Liver (tissue), 9 donors: Measurements from ENCODE around the gene RBPJ. TPM values are rescaled to one million over a fixed set of nuclear protein-coding genes. Genes with fewer than 3 reads are reported as not detected.

ENCODE experiments used
- DNase-seq: peaks from one replicate; pipeline ENCODE4 v3.0.0-alpha.2; 2017; ENCODE audit warnings: low spot score
- H3K27ac ChIP-seq, 2 donors: one replicate each; pipeline ENCODE4 v1.7.0; 2013; ENCODE audit warnings: inconsistent platforms in 2 of 2, low read length in 2 of 2, control low read depth in 1 of 2, low read depth in 1 of 2, mild to moderate bottlenecking in 1 of 2
- H3K27me3 ChIP-seq, 4 donors: one replicate each; pipeline versions ENCODE4 v1.6.1 to v1.7.0; 2013; ENCODE audit warnings: low read length in 3 of 4, inconsistent platforms in 1 of 4, mild to moderate bottlenecking in 1 of 4, moderate library complexity in 1 of 4; ENCODE audit not compliant: control insufficient read depth in 4 of 4, insufficient read depth in 4 of 4
- H3K36me3 ChIP-seq, 4 donors: one replicate each; pipeline versions ENCODE4 v1.6.1 to v1.7.0; 2013; ENCODE audit warnings: low read length in 3 of 4, mild to moderate bottlenecking in 3 of 4, low read depth in 1 of 4, moderate library complexity in 1 of 4; ENCODE audit not compliant: control insufficient read depth in 4 of 4, insufficient read depth in 3 of 4
- H3K4me1 ChIP-seq, 4 donors: one replicate each; pipeline versions ENCODE4 v1.6.1 to v1.7.0; 2013; ENCODE audit warnings: low read length in 3 of 4, mild to moderate bottlenecking in 3 of 4, moderate library complexity in 1 of 4; ENCODE audit not compliant: control insufficient read depth in 4 of 4, insufficient read depth in 4 of 4
- H3K4me3 ChIP-seq, 3 donors: one replicate each; pipeline versions ENCODE4 v1.6.1 to v1.7.0; 2013; ENCODE audit warnings: low read length in 3 of 3, control low read depth in 1 of 3, low read depth in 1 of 3, mild to moderate bottlenecking in 1 of 3
- H3K9ac ChIP-seq, 2 donors: one replicate each; pipeline ENCODE4 v1.7.0; 2013; ENCODE audit warnings: low read length in 2 of 2, mild to moderate bottlenecking in 2 of 2, moderate library complexity in 2 of 2, control low read depth in 1 of 2, low read depth in 1 of 2
- H3K9me3 ChIP-seq, 4 donors: one replicate each; pipeline versions ENCODE4 v1.6.1 to v1.7.0; 2013; ENCODE audit warnings: low read length in 3 of 4; ENCODE audit not compliant: control insufficient read depth in 4 of 4
- EGR1 ChIP-seq, 2 donors: IDR thresholded peaks; 2 replicates each; pipeline ENCODE4 v1.6.1; 2016 to 2018; ENCODE audit warnings: antibody characterized with exemption in 2 of 2, low read depth in 2 of 2
- FOXA1 ChIP-seq: IDR thresholded peaks from 2 replicates; pipeline ENCODE4 v1.6.1; 2016; ENCODE audit warnings: antibody characterized with exemption
- FOXA2 ChIP-seq: IDR thresholded peaks from 2 replicates; pipeline ENCODE4 v1.6.1; 2016; ENCODE audit warnings: antibody characterized with exemption
- GABPA ChIP-seq, 2 donors: IDR thresholded peaks in 1 of 2; conservative IDR thresholded peaks in 1 of 2; 2 replicates each; pipeline ENCODE4 v1.6.1; 2016; ENCODE audit warnings: antibody characterized with exemption in 2 of 2, mild to moderate bottlenecking in 1 of 2, moderate library complexity in 1 of 2
- HNF4A ChIP-seq, 2 donors: conservative IDR thresholded peaks; 2 replicates each; pipeline ENCODE4 v1.6.1; 2016; ENCODE audit warnings: antibody characterized with exemption in 2 of 2, mild to moderate bottlenecking in 2 of 2
- HNF4G ChIP-seq: IDR thresholded peaks from 2 replicates; pipeline ENCODE4 v1.6.1; 2016; ENCODE audit warnings: antibody characterized with exemption
- JUND ChIP-seq, 2 donors: IDR thresholded peaks; 2 replicates each; pipeline ENCODE4 v1.6.1; 2016; ENCODE audit warnings: antibody characterized with exemption in 2 of 2
- NR2F2 ChIP-seq: IDR thresholded peaks from 2 replicates; pipeline ENCODE4 v1.6.1; 2016; ENCODE audit warnings: antibody characterized with exemption
- RAD21 ChIP-seq, 2 donors: IDR thresholded peaks; 2 replicates each; pipeline ENCODE4 v1.6.1; 2016; ENCODE audit warnings: antibody characterized with exemption in 2 of 2, mild to moderate bottlenecking in 2 of 2
- RXRA ChIP-seq, 2 donors: IDR thresholded peaks; 2 replicates each; pipeline ENCODE4 v1.6.1; 2017 to 2018; ENCODE audit warnings: antibody characterized with exemption in 2 of 2, mild to moderate bottlenecking in 1 of 2
- SP1 ChIP-seq: IDR thresholded peaks from 2 replicates; pipeline ENCODE4 v1.6.1; 2018; ENCODE audit warnings: antibody characterized with exemption, mild to moderate bottlenecking
- TAF1 ChIP-seq: conservative IDR thresholded peaks from 2 replicates; pipeline ENCODE4 v1.6.1; 2016; ENCODE audit warnings: antibody characterized with exemption, mild to moderate bottlenecking
- YY1 ChIP-seq: IDR thresholded peaks from 2 replicates; pipeline ENCODE4 v1.6.1; 2016; ENCODE audit warnings: antibody characterized with exemption, mild to moderate bottlenecking
- WGBS: extraction: QIAGEN DNeasy Blood & Tissue Kit; methylation state at CpG from one replicate; pipeline ENCODE4 v1.1.7; 2013; 5-methylcytosine and 5-hydroxymethylcytosine counted together
- polyA plus RNA-seq, 2 donors: library from polyadenylated mRNA; stranded (reverse) in 1 of 2; unstranded in 1 of 2; fragments of 200-250 nt in 1 of 2; fragments of >200 nt in 1 of 2; fragmentation: Nextera tagmentation in 1 of 2; extraction: Ambion mirVana in 1 of 2; gene quantifications; one replicate each; pipeline versions ENCODE4 v1.2.1 to v1.2.3, GENCODE V29; 2013 to 2015
- total RNA-seq, 2 donors: library from RNA; depleted of rRNA; stranded (reverse); fragments of >200 nt; gene quantifications; one replicate each; pipeline ENCODE4 v1.2.3, GENCODE V29; 2014
- TF ChIP-seq, protein P1 (sequence below): fragments of 150-350 bp; IDR thresholded peaks from 2 replicates; pipeline ENCODE4 v1.5.1; 2017; ENCODE audit warnings: improper control_type of control experiment, low read depth, low read length; ENCODE audit not compliant: missing input control
- TF ChIP-seq, protein P2 (sequence below): IDR thresholded peaks from 2 replicates; pipeline ENCODE4 v1.6.1; 2016; ENCODE audit warnings: antibody characterized with exemption
- TF ChIP-seq, protein P3 (sequence below): IDR thresholded peaks from 2 replicates; pipeline ENCODE4 v1.6.1; 2016; ENCODE audit warnings: antibody characterized with exemption
- TF ChIP-seq, protein P4 (sequence below): IDR thresholded peaks from 2 replicates; pipeline ENCODE4 v1.6.1; 2016; ENCODE audit warnings: antibody characterized with exemption, mild to moderate bottlenecking
- TF ChIP-seq, protein P5 (sequence below): IDR thresholded peaks from 2 replicates; pipeline ENCODE4 v1.6.1; 2016; ENCODE audit warnings: antibody characterized with exemption
- donor health status: healthy.
- donor health status: healthy.
- donor health status: healthy.
- donor health status: healthy.
- donor health status: healthy.

Gene RBPJ
- total and polyA plus RNA-seq, 4 donors: 8.0 to 32.2 (median 22.9) TPM

DNA sequence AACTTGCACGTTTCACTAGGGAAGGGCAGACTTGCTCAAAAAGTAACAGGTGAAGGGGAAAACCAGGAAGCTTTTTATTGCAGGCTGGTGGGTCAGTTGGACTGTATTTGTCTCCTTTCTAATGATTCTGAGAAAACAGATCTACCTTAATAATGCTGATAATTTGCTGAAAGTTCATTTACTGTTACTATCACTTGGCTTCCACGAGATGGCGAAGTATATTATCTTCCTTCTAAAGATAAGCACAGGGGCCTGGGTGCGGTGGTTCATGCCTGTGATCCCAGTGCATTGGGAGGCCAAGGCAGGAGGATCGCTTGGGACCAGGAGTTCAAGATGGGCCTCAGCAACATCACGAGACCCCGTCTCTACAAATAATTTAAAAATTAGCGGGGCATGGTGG lies 153.1 kb downstream of the RBPJ start:
- no peak for DNase-seq
- TF ChIP-seq JUND (IDR thresholded peaks at IDR 0.05) (no peak), NR2F2 (no peak), EGR1 (IDR thresholded peaks at IDR 0.05; ENCODE audit: low read depth in 2 of 2) (no peak), TAF1 (no peak), FOXA1 (no peak), HNF4G (no peak), SP1 (no peak), YY1 (no peak), HNF4A (conservative IDR thresholded peaks at IDR 0.05) (no peak)
- TF ChIP-seq, protein P1, sequence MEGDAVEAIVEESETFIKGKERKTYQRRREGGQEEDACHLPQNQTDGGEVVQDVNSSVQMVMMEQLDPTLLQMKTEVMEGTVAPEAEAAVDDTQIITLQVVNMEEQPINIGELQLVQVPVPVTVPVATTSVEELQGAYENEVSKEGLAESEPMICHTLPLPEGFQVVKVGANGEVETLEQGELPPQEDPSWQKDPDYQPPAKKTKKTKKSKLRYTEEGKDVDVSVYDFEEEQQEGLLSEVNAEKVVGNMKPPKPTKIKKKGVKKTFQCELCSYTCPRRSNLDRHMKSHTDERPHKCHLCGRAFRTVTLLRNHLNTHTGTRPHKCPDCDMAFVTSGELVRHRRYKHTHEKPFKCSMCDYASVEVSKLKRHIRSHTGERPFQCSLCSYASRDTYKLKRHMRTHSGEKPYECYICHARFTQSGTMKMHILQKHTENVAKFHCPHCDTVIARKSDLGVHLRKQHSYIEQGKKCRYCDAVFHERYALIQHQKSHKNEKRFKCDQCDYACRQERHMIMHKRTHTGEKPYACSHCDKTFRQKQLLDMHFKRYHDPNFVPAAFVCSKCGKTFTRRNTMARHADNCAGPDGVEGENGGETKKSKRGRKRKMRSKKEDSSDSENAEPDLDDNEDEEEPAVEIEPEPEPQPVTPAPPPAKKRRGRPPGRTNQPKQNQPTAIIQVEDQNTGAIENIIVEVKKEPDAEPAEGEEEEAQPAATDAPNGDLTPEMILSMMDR: no peak
- TF ChIP-seq, protein P2, sequence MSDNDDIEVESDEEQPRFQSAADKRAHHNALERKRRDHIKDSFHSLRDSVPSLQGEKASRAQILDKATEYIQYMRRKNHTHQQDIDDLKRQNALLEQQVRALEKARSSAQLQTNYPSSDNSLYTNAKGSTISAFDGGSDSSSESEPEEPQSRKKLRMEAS: no peak
- TF ChIP-seq, protein P3, sequence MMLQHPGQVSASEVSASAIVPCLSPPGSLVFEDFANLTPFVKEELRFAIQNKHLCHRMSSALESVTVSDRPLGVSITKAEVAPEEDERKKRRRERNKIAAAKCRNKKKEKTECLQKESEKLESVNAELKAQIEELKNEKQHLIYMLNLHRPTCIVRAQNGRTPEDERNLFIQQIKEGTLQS: no peak
- no peaks in the 10 kb centered on the region for H3K27me3 ChIP-seq
- H3K9me3 ChIP-seq: no peaks in the 10 kb centered on the region
- no peak overlapping the region for H3K9ac ChIP-seq
- H3K4me1 ChIP-seq: no peaks in the 10 kb centered on the region
- no peak overlapping the region for H3K4me3 ChIP-seq
- 83% methylated on average over 8 of the region's 8 CpGs for WGBS
- no peak overlapping the region for H3K27ac ChIP-seq
- no peaks in the 10 kb centered on the region for H3K36me3 ChIP-seq

DNA sequence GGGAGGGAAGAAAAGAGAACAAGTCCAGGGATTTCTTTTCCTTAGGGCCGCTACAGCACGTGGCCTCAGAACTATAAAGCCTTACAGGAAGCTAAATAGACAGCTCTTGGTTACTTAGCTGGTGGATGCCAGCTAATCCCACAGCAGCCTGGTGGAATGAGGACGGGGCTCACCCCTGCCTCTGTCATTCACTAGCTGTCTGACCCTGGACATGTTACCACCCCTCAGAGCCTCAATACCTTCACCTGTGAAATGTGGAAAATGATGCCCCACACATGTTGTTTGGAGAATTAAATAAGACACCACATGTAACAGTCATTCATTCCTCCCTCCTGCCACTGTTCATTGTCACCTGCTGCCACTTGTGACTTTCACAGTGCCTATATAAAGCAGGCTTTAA lies 153.7 kb downstream of the RBPJ start:
- no peaks in the 10 kb centered on the region for H3K27me3 ChIP-seq
- WGBS: 65% methylated on average over 3 of the region's 3 CpGs
- H3K9ac ChIP-seq: no peak overlapping the region

More for the DNA sequence above, 153.7 kb downstream of the RBPJ start:
- TF ChIP-seq, protein P2: no peak
- TF ChIP-seq NR2F2 (no peak), GABPA (IDR thresholded peaks at IDR 0.05 in 1 of 2, conservative IDR thresholded peaks at IDR 0.05 in 1 of 2) (no peak), RAD21 (IDR thresholded peaks at IDR 0.05) (no peak), YY1 (no peak), FOXA1 (no peak), FOXA2 (no peak), RXRA (IDR thresholded peaks at IDR 0.05) (no peak), HNF4G (no peak), TAF1 (no peak), EGR1 (IDR thresholded peaks at IDR 0.05; ENCODE audit: low read depth in 2 of 2) (no peak), JUND (IDR thresholded peaks at IDR 0.05) (no peak), HNF4A (conservative IDR thresholded peaks at IDR 0.05) (no peak)
- TF ChIP-seq, protein P4, sequence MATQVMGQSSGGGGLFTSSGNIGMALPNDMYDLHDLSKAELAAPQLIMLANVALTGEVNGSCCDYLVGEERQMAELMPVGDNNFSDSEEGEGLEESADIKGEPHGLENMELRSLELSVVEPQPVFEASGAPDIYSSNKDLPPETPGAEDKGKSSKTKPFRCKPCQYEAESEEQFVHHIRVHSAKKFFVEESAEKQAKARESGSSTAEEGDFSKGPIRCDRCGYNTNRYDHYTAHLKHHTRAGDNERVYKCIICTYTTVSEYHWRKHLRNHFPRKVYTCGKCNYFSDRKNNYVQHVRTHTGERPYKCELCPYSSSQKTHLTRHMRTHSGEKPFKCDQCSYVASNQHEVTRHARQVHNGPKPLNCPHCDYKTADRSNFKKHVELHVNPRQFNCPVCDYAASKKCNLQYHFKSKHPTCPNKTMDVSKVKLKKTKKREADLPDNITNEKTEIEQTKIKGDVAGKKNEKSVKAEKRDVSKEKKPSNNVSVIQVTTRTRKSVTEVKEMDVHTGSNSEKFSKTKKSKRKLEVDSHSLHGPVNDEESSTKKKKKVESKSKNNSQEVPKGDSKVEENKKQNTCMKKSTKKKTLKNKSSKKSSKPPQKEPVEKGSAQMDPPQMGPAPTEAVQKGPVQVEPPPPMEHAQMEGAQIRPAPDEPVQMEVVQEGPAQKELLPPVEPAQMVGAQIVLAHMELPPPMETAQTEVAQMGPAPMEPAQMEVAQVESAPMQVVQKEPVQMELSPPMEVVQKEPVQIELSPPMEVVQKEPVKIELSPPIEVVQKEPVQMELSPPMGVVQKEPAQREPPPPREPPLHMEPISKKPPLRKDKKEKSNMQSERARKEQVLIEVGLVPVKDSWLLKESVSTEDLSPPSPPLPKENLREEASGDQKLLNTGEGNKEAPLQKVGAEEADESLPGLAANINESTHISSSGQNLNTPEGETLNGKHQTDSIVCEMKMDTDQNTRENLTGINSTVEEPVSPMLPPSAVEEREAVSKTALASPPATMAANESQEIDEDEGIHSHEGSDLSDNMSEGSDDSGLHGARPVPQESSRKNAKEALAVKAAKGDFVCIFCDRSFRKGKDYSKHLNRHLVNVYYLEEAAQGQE: no peak
- TF ChIP-seq, protein P1: no peak
- TF ChIP-seq, protein P3: no peak
- TF ChIP-seq, protein P5, sequence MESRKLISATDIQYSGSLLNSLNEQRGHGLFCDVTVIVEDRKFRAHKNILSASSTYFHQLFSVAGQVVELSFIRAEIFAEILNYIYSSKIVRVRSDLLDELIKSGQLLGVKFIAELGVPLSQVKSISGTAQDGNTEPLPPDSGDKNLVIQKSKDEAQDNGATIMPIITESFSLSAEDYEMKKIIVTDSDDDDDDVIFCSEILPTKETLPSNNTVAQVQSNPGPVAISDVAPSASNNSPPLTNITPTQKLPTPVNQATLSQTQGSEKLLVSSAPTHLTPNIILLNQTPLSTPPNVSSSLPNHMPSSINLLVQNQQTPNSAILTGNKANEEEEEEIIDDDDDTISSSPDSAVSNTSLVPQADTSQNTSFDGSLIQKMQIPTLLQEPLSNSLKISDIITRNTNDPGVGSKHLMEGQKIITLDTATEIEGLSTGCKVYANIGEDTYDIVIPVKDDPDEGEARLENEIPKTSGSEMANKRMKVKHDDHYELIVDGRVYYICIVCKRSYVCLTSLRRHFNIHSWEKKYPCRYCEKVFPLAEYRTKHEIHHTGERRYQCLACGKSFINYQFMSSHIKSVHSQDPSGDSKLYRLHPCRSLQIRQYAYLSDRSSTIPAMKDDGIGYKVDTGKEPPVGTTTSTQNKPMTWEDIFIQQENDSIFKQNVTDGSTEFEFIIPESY: no peak
- Histone ChIP-seq H3K36me3 (no peaks in the 10 kb centered on the region), H3K9me3 (no peaks in the 10 kb centered on the region), H3K4me1 (no peaks in the 10 kb centered on the region), H3K27ac (no peak overlapping the region), H3K4me3 (no peak overlapping the region)
- no peak for DNase-seq
